Psoas muscle (tissue), 8 donors: ENCODE data around the gene MARK2. TPM values are rescaled to one million over a fixed set of nuclear protein-coding genes. Genes with fewer than 3 reads are reported as not detected.
A peak's percentile ranks its signal among the peaks of the same experiment; 100 is the strongest.

Experiments
- ATAC-seq, 4 donors: fragments of 200-7000 bp; cut with Tn5 transposase; one replicate each; pipeline ENCODE4 v1.9.1; 2020; ENCODE audit warnings: moderate library complexity in 3 of 4, mild to moderate bottlenecking in 2 of 4
- DNase-seq, 2 donors: peaks; one replicate each; pipeline ENCODE4 v3.0.0-alpha.2; 2020
- H3K27ac ChIP-seq: fragments of 200-600 bp; one replicate; pipeline ENCODE4 v1.8.0; 2022
- H3K27me3 ChIP-seq, 3 donors: fragments of 200-600 bp in 1 of 3; one replicate each; pipeline versions ENCODE4 v1.6.1 to v1.8.0; 2013 to 2022; ENCODE audit warnings: low read length in 2 of 3, mild to moderate bottlenecking in 2 of 3, moderate library complexity in 1 of 3; ENCODE audit not compliant: insufficient read depth in 3 of 3
- H3K36me3 ChIP-seq, 2 donors: fragments of 200-600 bp in 1 of 2; one replicate each; pipeline versions ENCODE4 v1.6.1 to v1.8.0; 2013 to 2022; ENCODE audit warnings: low read depth in 1 of 2, mild to moderate bottlenecking in 1 of 2, moderate library complexity in 1 of 2; ENCODE audit not compliant: insufficient read depth in 1 of 2
- H3K4me1 ChIP-seq: fragments of 200-600 bp; one replicate; pipeline ENCODE4 v1.8.0; 2022
- H3K4me3 ChIP-seq: fragments of 200-600 bp; one replicate; pipeline ENCODE4 v1.8.0; 2022; ENCODE audit warnings: mild to moderate bottlenecking
- H3K9me3 ChIP-seq: fragments of 200-600 bp; one replicate; pipeline ENCODE4 v1.8.0; 2022
- WGBS, 3 donors: extraction: QIAGEN DNeasy Blood & Tissue Kit; methylation state at CpG; one replicate each; pipeline versions ENCODE4 v1.1.6 to v1.1.7; 2013; 5-methylcytosine and 5-hydroxymethylcytosine counted together
- intact Hi-C, 2 donors: fragments of 100-400 bp; cut with DNase I; formaldehyde crosslinking; loops; one replicate each; pipeline versions ENCODE4 v1.11.0 to v1.14.2; 2022
- polyA plus RNA-seq, 3 donors: library from polyadenylated mRNA; stranded (reverse); fragments of 200-250 nt; gene quantifications; one replicate each; pipeline ENCODE4 v1.2.3, GENCODE V29; 2013
- total RNA-seq, 4 donors: library from RNA; stranded (reverse); fragmentation: NEBNext Ultra II Directional in 2 of 4; extraction: Animal tissue kit (Norgen Biotek cat#: 25700) in 2 of 4; gene quantifications; one replicate each; pipeline versions ENCODE4 v1.2.1 to v1.2.4, GENCODE V29; 2021 to 2023
- TF ChIP-seq, protein P1 (sequence below): fragments of 200-600 bp; IDR thresholded peaks from one replicate; pipeline ENCODE4 v1.8.0; 2022; ENCODE audit warnings: antibody characterized with exemption
- donor health status: healthy with polysubstance abuse.
- donor health status: DM: no; HTN: no; CAD: no; lungs with moderate emphysema.
- donor health status: Bipolar disorder and iron deficiency.
- donor health status: healthy.
- donor health status: DM: yes; HTN: yes; CAD: no.
- donor health status: DM: no; HTN: no; CAD: no.
- donor health status: DM: no; HTN: no; CAD: no.
- donor health status: DM: yes; HTN: yes; CAD: no.

MARK2 gene
- total and polyA plus RNA-seq, 7 donors = 11.7 to 24.9 (median 22.2) TPM

DNA sequence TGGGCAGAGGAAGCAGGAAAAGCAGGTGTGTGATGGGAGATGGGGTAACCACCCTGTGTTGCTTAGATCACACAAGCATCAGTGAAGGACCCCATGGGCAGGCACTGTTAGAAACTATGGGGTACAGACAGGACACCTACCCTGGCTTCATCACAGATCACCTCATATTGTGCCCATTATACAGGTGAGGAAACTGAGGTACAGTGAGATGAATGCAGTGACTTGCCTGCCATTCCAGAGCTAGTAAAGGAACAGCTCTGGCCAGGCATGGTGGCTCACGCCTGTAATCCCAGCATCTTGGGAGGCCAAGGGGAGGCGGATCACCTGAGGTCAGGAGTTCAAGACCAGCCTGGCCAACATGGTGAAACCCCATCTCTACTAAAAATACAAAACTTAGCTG, 5.9 kb upstream of the MARK2 start:
- Histone ChIP-seq H3K27me3 (no peaks in the 10 kb centered on the region), H3K9me3 (no peaks in the 10 kb centered on the region), H3K4me3 (no peak overlapping the region), H3K27ac (no peak overlapping the region), H3K36me3 (no peaks in the 10 kb centered on the region), H3K4me1 (peaks cover 8% of the 10 kb centered on the region)
- DNase-seq (no peak), ATAC-seq (no peak)
- WGBS, 3 donors = 93 to 98% (median 96%) methylated on average over 2 of the region's 2 CpGs
- intact Hi-C loops = loop anchor here in 1 of 2 donors (10.0 kb wide), 1 partner anchor 322 kb away; no protein-coding TSS in a partner anchor
- TF ChIP-seq, protein P1, sequence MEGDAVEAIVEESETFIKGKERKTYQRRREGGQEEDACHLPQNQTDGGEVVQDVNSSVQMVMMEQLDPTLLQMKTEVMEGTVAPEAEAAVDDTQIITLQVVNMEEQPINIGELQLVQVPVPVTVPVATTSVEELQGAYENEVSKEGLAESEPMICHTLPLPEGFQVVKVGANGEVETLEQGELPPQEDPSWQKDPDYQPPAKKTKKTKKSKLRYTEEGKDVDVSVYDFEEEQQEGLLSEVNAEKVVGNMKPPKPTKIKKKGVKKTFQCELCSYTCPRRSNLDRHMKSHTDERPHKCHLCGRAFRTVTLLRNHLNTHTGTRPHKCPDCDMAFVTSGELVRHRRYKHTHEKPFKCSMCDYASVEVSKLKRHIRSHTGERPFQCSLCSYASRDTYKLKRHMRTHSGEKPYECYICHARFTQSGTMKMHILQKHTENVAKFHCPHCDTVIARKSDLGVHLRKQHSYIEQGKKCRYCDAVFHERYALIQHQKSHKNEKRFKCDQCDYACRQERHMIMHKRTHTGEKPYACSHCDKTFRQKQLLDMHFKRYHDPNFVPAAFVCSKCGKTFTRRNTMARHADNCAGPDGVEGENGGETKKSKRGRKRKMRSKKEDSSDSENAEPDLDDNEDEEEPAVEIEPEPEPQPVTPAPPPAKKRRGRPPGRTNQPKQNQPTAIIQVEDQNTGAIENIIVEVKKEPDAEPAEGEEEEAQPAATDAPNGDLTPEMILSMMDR = no peak

DNA sequence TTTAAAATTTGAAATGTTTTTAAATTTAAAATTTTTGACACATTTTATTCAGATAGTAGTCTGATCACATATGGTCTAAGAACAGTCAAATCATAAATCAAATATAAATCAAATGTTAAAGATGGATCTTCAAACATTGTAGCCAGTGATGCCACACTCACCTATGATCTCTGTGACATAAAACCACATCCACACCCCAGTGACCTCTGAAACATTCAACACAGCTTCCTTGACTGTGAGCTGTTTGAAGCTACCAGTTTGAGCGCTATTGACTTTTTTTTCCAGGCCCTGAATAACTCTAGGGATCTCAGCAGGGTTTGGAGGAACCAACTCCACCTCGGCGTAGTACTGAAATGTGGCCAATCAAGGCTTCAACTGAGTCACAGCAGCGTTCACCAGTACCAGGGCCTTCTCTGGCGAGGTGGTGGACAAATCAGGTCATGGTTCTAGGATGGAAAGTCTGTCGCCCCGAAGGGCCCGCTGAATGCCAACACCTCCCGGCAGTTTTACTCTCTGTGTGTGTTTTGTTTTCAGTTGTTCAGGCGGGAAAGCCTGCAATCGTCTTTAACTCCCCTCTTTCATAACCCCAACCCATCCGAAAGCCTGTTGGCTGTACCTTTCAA, 4.3 kb upstream of the MARK2 start:
- 85 to 91% (median 87%) methylated on average over 12 of the region's 12 CpGs for WGBS, 3 donors
- intact Hi-C loops = loop anchor here (5.0 to 10.0 kb wide), 4 partner anchors 38 to 320 kb away; partner anchors contain the start of gene ZFTA (in 1 of the 2)
- peak in 1 of 2 donors; percentile 11 for DNase-seq

DNA sequence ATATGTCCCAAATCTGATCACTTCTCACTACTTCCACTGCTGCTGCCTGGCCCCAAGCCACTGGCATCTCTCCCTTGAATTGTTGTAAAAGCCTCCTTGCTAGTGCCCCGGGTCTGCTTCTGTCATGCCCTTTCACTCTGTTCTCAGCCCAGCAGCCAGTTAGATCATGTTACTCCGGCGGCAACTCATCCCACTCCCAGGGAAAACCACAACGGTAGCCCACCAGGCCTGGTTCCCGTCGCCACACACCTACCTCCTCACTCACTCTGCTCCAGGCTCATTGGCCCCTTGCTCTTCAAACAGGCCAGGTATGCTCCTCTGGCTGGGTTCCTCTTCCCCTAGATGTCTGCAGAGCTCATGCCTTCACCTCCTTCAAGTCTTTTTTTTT, 3.8 kb upstream of the MARK2 start:
- intact Hi-C loops = loop anchor here (5.0 to 10.0 kb wide), 4 partner anchors 37 to 320 kb away; partner anchors contain the start of gene ZFTA (in 1 of the 2)
- H3K27ac ChIP-seq = no peak overlapping the region
- TF ChIP-seq, protein P1 = no peak
- ATAC-seq (no peak), DNase-seq (peak in 1 of 2 donors; percentile 4)
- no peaks in the 10 kb centered on the region for H3K36me3 ChIP-seq
- no peaks in the 10 kb centered on the region for H3K9me3 ChIP-seq
- H3K4me1 ChIP-seq = peaks cover 12% of the 10 kb centered on the region
- no peaks in the 10 kb centered on the region for H3K27me3 ChIP-seq
- WGBS, 3 donors = 64 to 71% (median 65%) methylated on average over 6 of the region's 6 CpGs
- H3K4me3 ChIP-seq = no peak overlapping the region

More for the DNA sequence above, 4.3 kb upstream of the MARK2 start:
- Histone ChIP-seq H3K36me3 (no peaks in the 10 kb centered on the region), H3K4me3 (no peak overlapping the region), H3K9me3 (no peaks in the 10 kb centered on the region), H3K27ac (no peak overlapping the region), H3K4me1 (peaks cover 11% of the 10 kb centered on the region), H3K27me3 (no peaks in the 10 kb centered on the region)
- TF ChIP-seq, protein P1 = no peak
- no peak for ATAC-seq

DNA sequence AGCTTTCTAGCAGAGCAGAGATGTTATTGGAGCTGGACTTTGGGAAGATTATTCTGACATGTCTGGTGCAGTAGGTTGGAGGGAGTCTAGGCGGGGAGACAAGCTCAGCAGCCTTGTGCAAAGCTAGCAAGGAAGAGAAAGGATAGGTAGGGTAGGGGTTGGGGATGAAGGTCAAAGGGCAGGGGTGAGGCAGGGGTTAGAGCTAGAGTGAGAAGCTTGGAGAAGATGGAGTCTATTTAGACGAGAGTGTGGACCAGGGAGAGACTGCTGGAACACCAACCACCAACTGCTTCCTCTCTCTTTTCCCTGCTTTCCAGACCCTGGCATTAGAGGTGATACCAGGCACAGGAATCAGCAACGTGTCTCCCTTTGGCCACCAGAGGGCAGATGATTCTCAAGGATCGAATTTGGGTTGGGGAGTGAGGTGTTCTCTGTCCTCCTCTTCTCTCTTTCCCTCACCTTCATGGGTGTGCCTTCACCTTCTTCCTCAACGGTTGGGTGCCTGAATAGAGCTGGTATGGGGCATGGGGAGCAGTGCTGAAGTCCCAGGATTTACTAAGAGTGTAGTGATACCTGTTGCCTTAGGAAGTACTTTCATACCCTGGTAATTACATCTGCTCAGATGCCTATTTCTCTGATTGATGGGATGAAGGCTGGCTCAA, 1.8 kb upstream of the MARK2 start:
- Histone ChIP-seq H3K4me1 (peaks cover 30% of the 10 kb centered on the region), H3K27ac (peak overlapping the region; percentile 92), H3K4me3 (no peak overlapping the region), H3K9me3 (no peaks in the 10 kb centered on the region), H3K36me3 (peaks cover 0 to 7% of the 10 kb centered on the region in 2 donors), H3K27me3 (no peaks in the 10 kb centered on the region)
- intact Hi-C loops = loop anchor here (1.0 to 10.0 kb wide), 5 partner anchors 35 to 318 kb away; partner anchors contain the start of gene ZFTA (in 1 of the 2)
- peak; percentile 23 to 67 (median 45) for ATAC-seq
- TF ChIP-seq, protein P1 = peak; percentile 87
- WGBS, 3 donors = 15 to 16% (median 16%) methylated on average over 5 of the region's 5 CpGs
- DNase-seq = peak; percentile 64 to 80
